K562 treated with DMSO at 1 percent for 24 hours (cell line): Measurements from ENCODE around the gene DDX41. TPM values are rescaled to one million over a fixed set of nuclear protein-coding genes. Genes with fewer than 3 reads are reported as not detected.

Experiments used
- total RNA-seq: library from RNA; unstranded; fragments of 300-600 nt; gene quantifications from 2 replicates; pipeline ENCODE4 v1.2.3, GENCODE V29; 2022; ENCODE audit warnings: low read depth; ENCODE audit not compliant: insufficient read depth

Gene DDX41
- 101 and 128 TPM in 2 replicates for total RNA-seq

DNA sequence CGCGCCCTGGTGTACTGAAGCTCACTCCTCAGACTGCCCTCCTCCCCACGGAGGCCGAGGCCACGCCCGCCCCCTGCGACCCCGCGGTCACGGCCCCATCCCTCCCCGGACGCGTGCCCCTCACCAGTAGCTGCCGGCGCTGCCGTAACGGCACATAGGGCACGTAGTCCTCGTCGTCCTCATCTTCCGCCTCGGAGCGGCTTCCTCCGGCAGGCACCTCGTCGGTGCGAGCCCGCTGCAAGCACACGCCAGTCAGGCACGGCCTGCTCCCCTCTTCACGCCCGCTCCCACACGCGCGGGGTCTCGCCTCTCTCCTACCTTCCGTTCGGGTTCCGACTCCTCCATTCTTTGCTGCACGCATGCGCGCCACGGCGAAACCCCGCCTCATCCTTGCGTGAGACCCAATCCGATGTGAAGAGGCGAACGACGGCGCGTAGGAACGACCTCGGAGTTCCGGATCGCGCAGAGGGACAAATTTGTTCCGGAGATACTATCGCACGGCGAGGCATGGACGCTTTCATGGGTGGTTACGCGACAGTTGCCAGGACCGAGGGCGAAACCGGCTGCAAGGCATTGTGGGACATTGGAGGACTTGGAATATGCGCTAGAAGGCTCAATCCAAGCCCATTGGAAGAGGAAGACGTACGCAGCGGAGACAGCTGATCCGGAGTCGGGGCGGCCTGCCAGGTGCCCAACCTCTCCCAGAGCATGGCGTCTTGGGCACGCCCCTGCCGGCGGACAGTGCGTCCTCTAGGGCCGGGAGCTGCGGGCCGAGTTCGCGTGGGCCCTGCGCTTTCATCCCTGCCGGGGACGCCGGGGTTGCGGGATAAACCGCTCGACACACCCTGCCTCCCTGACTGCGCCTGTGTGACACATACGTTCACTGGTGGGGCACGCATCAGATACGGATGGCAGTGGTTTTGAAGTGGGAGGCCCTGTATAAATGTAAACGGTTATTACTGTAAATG, at the start of gene DDX41:
Gene DDX41, minus strand, starts transcription at position 361 of the 968 bp plus-strand sequence. Its CDS starts 16 bp downstream, at position 345.

DNA sequence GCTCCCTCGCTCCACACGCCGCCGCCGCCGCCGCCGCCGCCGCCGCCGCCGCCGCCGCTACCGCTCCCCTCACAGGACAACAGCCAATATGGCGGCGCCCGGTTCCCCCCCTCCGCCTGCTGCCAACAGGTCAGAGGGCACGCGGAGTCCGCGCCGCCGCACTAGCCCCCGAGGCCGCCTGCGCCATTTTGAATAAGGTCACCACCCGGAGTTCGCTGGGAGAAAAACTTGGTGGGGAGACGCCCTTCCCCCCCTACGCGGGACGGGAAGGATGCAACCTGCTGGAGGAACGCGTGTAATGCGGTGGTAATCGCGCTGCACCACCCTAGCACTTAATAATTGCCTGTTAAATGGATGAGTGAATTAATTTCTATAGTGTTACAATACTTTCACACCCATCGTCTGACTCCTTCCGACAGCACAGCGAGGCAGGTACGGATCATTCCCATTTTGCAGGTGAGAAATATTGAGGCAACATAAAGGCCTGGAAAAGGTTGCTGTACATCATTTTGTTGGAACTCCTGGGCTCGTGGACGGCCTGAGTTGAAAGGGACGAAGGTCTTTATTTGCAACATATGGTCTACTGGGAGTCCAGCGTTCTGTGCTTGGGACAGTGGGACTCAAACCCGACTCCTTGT, 37.8 kb upstream of the DDX41 start, which contains the start of gene FAM193B:
Gene FAM193B, minus strand, starts transcription at position 90 of the 638 bp plus-strand sequence. CDS start 105 bp downstream, outside the sequence.

DNA sequence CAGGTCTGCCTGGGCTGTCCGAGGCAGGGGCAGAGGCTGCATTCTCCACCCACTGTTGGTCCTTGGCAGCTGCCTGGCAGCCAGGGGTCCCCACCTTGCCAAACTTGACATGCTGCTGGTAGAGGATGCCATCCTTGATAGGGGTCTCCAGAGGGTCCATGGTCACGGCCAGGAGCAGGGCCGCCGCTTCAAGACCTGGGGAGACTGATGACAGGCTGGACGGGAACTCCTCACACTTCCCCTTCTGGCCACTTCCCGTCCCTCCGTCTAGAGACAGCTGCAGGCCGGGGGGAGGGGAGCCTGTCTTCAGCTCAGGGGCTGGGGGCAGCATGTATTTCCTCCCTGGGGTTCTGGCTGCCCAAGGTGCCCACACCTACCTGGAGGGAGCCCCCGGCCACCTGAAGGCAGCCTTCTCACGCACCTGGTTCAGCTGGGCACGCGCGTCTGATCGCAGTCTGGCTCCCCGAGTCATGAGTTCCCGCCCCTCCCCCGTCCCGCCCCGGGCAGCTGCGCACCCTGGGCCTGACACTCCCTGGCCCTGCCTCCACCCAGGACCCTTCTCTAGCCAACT, 7.3 kb downstream of the DDX41 start, which contains the start of gene DOK3:
Gene DOK3, minus strand, starts transcription at position 446 of the 571 bp plus-strand sequence. Its CDS starts 286 bp downstream, at position 160.

DNA sequence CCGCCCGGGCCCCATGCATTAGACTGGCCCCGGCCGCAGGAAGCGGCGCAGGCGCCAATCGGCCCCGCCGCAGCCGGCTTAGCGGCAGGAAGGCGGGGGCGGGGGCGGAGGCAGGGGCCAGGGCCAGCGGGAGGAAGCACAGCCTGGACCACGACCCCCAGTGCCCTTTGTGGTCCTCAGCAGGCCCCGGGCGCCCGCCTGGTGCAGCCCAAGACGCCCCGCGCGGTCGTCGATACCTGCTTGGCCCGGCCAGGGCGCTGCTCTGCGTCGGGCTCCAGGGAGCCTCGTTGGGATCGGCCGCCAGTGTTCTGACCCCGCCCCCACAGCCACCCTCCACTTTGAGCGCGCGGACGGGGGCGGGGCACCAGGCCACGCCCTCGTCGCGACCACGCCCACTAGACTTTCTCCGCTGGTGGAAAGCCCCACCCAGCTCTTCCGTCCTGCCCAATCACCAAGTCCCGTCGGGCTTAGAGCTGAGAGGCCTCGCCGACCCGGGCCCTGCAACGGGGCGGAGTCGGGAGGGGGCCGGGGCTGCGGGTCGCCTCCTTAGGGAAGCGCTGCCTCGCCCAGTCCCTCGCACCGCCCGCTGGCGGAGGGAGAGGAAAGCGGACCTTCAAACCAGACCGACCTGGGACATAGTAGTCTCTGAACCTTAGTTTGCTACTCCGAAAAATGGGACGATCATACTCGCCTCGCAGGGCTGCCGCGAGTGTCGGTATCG, 19.3 kb downstream of the DDX41 start, which contains the start of gene PDLIM7:
Gene PDLIM7, minus strand, starts transcription at position 313 of the 721 bp plus-strand sequence. CDS start 1,092 bp downstream, outside the sequence.

DNA sequence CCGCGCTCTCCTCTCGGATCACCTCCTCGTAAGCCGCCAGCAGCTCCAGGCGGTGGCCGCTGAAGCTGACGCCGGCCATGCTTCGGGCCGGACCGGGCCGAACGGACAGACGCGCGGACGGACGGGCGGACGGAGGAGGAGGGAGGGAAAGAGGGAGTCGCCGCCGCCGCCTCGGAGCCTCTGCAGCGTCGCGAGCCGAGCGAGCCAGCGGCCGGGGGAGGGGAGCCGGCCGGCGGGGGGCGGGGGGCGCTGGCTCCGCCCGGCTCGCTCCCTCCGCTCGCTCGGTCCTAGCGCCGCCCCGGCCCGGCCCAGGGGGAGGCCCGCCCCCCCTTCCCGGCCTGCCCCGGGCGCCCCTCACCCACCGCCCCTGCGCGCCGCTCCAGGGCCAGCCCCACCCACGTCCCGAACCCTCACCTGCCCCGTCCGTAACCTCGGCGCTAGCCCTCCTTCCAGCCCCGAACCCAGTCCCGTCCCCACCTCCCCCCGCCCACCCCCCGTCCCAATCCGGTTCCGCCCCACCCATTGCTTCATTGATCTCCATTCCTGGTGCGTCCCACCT, 43.2 kb downstream of the DDX41 start, which contains the start of gene DBN1:
Gene DBN1, minus strand, starts transcription at position 192 of the 559 bp plus-strand sequence. Its CDS starts 113 bp downstream, at position 79.

Other genes starting within 250 kb of the DDX41 start
- gene RAB24, start 213.2 kb downstream of the DDX41 start, total RNA-seq = 65.7 and 72.5 TPM in 2 replicates
- 251 and 270 TPM in 2 replicates for gene PRELID1, start 213.2 kb downstream of the DDX41 start, total RNA-seq
- gene MXD3, start 205.1 kb downstream of the DDX41 start, total RNA-seq = 58.8 and 72.8 TPM in 2 replicates
- gene LMAN2, start 165.3 kb downstream of the DDX41 start, total RNA-seq = 426 and 497 TPM in 2 replicates
- gene RGS14, start 159.0 kb downstream of the DDX41 start, total RNA-seq = 81.9 and 107 TPM in 2 replicates
- gene SLC34A1, start 132.5 kb downstream of the DDX41 start, total RNA-seq = not detected in 2 replicates
- gene PFN3, start 116.3 kb downstream of the DDX41 start, total RNA-seq = not detected in 2 replicates
- gene F12, start 107.4 kb downstream of the DDX41 start, total RNA-seq = 19.3 and 20.7 TPM in 2 replicates
- 89.2 and 102 TPM in 2 replicates for gene GRK6, start 90.3 kb downstream of the DDX41 start, total RNA-seq
- gene PRR7, start 70.1 kb downstream of the DDX41 start, total RNA-seq = 5.4 and 7.9 TPM in 2 replicates
- 40.6 and 45.5 TPM in 2 replicates for gene DBN1, start 43.3 kb downstream of the DDX41 start, total RNA-seq
- gene PDLIM7, start 19.4 kb downstream of the DDX41 start, total RNA-seq = 153 and 165 TPM in 2 replicates
- 22.7 and 24.6 TPM in 2 replicates for gene DOK3, start 7.1 kb downstream of the DDX41 start, total RNA-seq
- gene FAM193B, start 37.6 kb upstream of the DDX41 start, total RNA-seq = 29.7 and 41.0 TPM in 2 replicates
- gene TMED9, start 75.2 kb upstream of the DDX41 start, total RNA-seq = 315 and 324 TPM in 2 replicates
- 34.8 and 41.3 TPM in 2 replicates for gene B4GALT7, start 83.2 kb upstream of the DDX41 start, total RNA-seq